ENCODE measurements around the gene CLCN7. TPM values are rescaled to one million over a fixed set of nuclear protein-coding genes. Genes with fewer than 3 reads are reported as not detected.
A peak's percentile ranks its signal among the peaks of the same experiment; 100 is the strongest.
"Not testable (repeated sequence)": the region's sequence is repeated elsewhere in the genome, so short reads cannot be mapped to it uniquely, and the experiment has no call there.

CLCN7 gene
- total RNA-seq, 1 experiment from 2014 or later: 15.6 TPM

DNA sequence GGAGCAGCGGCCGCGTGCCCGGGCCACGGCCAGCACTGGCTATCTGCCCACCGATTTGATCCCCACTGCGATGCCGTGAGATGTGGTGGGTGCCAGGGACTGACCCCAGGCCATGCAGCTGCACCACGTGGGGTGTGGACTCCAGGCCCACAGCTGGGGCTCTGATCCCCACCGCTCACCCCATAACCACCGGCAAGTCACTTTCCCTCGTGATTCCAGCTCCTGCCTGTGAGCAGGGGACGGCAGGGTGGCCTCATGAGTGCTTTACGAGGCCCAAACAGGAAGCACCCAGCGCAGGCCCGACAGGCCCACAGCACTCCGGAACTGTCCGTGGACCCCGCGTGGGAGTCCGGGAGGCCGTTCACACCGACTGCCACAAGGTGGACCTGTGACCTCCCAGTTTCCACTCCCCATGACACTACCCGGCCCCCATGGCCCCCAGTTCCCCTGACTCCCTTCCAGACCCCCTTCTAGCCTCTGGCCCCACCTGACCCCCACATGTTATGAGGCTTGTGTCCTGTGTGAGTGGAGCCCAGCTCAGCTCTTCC is 13.3 kb upstream of the CLCN7 start:
- no peak for DNase-seq (ENCODE audit: low read depth)

GRCh38 chr16:1487395-1488053 is 12.7 kb upstream of the CLCN7 start:
- no peak for DNase-seq (ENCODE audit: low read depth)

- DNase-seq (ENCODE audit: low read depth): no peak
Measured at GRCh38 chr16:1486551-1487390, 11.9 kb upstream of the CLCN7 start.

DNA sequence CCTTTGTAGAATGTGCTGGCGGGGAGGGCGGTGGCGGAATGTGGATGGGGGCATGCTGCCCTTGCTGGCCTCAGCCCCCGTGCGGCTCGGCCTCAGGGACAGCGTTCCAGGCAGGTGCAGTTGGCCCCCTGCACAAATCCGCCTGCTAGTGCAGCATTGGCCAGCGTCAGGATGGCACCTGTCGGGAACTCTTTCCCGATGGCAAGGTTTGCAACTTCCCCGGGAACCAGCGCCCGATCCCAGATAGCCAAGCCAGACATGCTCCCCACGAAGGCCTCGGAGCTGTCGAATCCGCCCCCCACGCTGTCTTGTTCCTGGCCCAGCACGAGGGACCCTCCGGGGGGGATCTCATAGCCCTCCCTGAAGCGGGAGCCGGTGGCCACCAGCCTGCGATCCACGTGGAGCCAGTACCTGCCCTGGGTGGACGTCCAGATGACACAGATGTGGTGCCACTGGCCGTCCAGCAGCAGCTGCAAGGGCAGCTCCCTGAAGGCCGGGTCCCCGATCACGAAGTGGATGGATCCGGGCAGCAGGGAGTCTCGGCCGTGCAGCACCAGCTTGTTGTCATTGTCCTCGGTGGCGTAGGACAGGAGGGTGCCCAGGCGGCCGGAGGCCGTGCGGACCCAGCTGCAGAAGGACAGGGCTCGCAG is 11.1 kb upstream of the CLCN7 start:
- no peak for DNase-seq (ENCODE audit: low read depth)

GRCh38 chr16:1481906-1482835 is 7.3 kb upstream of the CLCN7 start:
- DNase-seq (ENCODE audit: low read depth): peak; percentile 88

DNA sequence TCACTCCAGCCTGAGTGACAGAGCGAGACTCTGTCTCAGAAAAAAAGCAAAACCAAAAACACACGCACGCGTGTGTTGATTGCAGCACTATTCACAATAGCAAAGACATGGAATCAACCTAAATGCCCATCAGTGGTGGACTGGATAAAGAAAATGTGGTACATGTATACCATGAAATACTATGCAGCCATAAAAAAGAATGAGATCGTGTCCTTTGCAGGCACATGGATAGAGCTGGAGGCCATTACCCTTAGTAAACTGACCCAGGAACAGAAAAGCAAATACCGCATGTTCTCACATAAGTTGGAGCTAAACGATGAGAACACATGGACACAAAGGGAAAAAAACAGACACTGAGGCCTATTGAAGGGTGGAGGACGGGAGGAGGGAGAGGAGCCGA is 4.1 kb upstream of the CLCN7 start:
- DNase-seq (ENCODE audit: low read depth): not testable (repeated sequence)

DNA sequence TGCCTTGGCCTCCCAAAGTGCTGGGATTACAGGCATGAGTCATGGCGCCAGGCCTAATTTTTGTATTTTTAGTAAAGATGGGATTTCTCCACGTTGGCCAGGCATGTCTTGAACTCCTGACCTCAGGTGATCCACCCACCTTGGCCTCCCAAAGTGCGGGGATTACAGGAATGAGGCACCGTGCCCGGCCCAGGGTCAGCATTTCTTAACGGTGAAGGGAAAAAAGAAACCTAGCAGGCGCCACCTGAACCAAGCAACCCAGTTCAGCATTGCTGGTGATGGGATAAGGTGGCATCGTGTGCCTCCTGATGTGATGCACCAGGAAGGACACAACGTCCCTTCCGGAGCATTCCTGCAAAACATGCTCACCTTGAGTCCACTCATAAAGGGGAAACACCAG is 2.2 kb upstream of the CLCN7 start:
- no peak for DNase-seq (ENCODE audit: low read depth)

DNA sequence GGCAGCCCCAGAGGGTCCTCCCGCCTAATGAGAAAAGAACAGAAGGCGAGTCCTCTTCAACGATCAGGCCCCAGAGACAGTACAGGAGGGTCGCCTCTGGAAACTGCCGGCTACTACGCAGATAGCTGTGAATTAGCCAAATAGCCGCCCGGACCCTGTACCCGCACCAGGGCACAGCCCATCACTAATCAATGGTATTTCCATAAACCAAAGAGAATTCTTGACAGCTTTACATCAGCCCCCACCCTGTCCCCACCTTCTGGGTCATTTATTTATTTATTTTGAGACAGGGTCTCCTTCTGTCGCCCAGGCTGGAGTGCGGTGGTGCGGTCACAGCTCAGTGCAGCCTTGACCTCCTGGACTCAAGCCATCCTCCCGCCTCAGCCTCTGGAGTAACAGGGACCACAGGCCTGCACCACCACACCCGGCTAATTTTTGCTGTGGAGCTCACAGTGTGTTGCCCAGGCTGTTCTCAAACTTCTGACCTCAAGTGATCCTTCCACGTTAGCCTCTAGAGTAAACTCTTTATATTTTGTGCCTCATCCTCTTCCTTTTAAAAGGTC is 805 bp upstream of the CLCN7 start:
- DNase-seq (ENCODE audit: low read depth): no peak

DNA sequence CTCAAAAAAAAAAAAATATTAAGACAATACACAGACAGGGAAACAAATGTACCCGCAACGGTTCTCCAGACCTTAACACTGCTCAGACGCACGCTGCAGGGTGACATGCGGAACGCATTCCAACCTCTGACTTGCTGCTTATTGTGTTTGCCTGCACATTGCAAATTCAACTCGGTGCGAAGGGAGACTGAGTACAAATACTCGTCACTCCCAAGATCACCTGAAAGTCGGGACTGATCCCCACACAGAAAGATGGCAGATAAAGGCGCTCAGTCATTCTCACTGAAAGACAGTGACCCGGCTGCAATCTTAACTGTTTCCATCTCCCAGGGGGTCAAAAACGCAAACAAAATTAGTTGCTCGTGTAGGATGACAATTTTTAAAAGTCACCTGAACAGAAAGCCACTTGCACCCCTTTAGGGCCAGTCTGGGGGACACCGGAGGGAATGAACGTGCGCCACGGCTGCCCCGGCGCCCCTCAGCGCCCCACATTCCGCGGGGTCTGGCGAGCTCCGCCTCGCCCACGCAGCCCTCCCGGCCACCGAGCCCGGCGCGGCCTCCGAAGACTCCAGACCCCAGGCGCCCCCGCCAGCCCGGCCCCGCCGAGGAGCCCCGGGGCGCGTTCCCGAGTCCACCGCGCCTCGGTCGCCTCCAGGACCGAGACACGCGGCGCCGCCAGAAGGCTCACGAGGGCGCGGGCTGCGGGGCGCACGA is 589 bp downstream of the CLCN7 start:
- DNase-seq (ENCODE audit: low read depth): no peak

DNA sequence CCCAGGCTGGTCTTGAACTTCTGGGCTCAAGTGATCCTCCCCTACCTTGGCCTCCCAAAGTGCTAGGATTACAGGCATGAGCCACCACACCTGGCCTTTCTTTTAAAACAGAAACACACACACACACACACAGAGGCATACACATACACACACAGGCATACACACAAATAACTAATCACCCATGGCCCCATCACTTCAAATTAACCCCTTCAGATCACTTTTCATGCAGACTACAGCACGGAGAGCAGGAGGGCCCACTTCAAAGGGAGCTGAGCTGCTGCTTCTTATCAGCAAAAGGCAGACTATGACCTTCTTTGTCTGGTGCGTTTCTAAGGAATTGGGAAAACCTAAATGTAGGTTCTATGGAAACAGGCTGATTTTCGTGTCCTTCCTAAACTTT is 1.9 kb downstream of the CLCN7 start:
- DNase-seq (ENCODE audit: low read depth): no peak

DNA sequence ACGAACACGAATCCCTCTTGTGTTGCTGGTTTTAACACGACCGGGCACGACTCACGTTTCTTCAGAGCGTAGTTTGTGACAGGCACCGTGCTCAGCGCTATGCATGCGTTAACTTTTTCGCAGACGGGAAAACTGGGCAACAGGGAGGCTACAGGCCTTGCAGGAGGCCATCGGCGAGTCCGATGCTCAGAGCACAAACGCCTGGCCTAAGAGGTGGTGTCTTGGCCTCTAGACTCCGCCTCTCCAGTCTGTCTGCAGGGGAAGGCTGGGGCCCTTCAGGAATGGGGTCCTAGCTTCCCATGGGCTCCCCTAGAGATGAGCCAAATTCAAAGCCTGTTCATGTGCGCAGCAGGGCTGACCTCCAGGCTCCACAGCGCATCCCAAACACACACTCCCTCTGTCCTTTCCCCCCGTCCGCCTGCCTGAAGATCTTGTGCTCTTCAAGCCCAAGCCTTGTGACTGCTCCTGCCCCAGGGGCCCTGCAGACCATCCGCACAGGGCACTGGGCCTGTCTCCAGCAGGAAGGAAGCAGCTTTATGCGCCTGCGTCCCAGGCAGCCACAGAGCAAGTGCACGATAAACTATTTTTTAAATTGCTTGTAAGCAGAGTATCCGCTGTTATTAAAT is 3.1 kb downstream of the CLCN7 start:
- DNase-seq (ENCODE audit: low read depth): no peak

GRCh38 chr16:1470481-1471251 is 4.2 kb downstream of the CLCN7 start:
- DNase-seq (ENCODE audit: low read depth): no peak

DNA sequence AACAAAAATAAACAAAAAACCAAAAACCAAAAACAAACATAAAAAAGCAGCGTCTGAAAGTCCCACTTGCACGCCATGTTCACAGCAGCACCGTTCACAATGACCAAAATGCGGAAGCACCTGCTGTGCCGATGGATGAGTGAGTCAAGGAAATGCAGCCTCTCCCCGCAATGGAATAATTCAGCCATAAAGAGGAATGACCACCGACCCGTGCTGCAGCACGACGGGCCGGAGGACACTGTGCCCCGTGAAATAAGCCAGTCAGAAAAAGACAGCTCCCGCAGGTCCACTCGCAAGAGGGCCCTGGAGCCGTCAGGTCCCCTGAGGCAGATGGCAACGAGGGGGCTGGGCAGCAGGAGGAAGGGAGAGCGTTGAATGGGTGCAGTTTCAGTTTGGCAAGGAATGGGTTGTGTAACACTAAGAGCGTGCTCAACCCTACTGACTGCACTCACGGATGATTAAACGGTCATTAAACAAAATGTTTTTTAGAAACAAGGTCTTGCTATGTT is 5.1 kb downstream of the CLCN7 start:
- no peak for DNase-seq (ENCODE audit: low read depth)

DNA sequence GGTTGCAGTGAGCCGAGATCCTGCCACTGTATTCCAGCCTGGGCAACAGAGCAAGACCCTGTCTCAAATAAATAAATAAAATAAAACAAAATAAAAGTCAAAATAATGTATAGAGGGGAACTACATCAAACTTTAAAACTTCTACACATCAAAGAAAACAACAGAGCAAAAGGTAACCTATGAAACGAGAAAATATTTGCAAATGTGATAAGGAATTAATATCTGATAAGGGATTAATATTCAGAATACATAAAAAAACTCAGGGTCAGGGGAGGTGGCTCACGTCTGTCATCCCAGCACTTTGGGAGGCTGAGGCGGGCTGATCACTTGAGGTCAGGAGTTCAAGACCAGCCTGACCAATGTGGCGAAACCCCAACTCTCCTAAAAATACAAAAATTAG is 5.7 kb downstream of the CLCN7 start:
- DNase-seq (ENCODE audit: low read depth): not testable (repeated sequence)

- DNase-seq (ENCODE audit: low read depth): no peak
Measured at GRCh38 chr16:1468426-1468810, 6.4 kb downstream of the CLCN7 start.

DNA sequence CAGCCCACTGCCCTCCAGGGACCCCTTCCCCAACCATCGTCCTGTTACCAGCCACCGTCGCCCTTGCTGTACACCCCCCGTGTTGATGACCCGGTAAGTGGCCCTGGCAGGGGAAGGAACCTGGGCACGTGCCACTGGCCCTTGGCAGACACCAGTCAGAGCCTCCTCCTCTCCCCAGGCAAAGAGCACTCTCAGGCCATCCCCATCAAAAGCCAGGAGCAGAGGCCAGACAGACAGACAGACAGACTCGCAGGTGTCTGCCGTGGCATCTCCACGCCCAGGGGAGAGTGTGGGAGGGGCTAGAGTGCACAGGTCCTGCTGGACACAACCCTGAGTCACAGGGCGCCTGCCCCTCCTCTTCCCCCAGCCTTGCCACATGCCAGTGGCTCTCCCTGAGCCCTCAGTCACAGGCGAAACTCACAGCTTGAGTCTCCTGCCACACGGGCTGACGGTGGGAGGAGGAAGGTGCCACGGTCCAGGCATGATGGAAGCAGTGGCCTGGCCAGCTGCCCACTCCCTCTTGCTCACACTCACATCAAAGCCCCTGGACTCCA is 7.8 kb downstream of the CLCN7 start:
- DNase-seq (ENCODE audit: low read depth): no peak

DNA sequence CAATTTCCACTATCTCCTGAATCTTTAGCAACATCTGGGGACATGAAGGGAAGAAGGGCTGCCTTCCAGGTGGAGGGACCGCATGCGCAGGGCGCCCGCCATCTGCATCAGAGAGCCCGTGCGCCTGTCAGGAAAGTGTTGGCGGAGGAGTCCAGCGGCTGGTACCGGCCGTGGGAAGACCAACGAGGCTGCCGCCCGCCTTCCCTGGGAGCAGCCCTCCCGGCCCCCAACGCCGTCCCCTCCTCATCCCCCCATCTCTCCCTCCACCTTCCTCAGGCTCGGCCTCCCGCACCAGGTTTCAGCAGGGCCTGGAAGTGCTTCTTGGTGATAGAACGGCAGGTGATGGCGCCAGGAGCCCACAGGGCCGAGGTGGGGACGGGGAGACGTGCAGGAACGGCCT is 8.8 kb downstream of the CLCN7 start:
- no peak for DNase-seq (ENCODE audit: low read depth)

GRCh38 chr16:1465567-1465915 is 9.3 kb downstream of the CLCN7 start:
- no peak for DNase-seq (ENCODE audit: low read depth)

All from Daoy (cell line).